Measurements from ENCODE around the gene IGSF21. TPM values are rescaled to one million over a fixed set of nuclear protein-coding genes. Genes with fewer than 3 reads are reported as not detected.

IGSF21 gene
- total RNA-seq, 1 donor from 2014 or later: not detected

DNA sequence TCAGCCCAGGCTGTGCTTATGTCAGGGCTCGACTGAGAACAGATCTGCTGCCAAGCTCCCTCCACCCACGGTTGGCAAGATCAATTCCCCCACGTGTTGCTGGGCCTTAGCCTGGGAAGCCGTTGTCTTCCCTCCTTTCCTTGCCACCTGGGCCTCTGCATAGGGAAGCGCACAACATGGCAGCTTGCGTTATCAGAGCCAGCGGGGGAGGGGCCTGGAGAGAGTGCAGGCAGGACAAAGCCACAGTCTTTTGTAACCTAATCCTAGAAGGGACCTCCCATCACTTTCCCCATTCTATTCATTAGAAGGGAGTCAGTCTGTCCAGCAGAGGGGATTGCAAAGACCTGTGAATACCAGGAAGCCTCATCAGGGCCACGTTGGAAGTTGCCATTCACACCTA is 17.0 kb upstream of the IGSF21 start:
- no peaks in the 10 kb centered on the region for H3K36me3 Mint-ChIP-seq (ENCODE audit: insufficient read depth)
- peaks cover 2% of the 10 kb centered on the region for H3K9me3 Mint-ChIP-seq (ENCODE audit: low read depth)
- no peak overlapping the region for H3K27ac Mint-ChIP-seq
- TF ChIP-seq, protein P1, sequence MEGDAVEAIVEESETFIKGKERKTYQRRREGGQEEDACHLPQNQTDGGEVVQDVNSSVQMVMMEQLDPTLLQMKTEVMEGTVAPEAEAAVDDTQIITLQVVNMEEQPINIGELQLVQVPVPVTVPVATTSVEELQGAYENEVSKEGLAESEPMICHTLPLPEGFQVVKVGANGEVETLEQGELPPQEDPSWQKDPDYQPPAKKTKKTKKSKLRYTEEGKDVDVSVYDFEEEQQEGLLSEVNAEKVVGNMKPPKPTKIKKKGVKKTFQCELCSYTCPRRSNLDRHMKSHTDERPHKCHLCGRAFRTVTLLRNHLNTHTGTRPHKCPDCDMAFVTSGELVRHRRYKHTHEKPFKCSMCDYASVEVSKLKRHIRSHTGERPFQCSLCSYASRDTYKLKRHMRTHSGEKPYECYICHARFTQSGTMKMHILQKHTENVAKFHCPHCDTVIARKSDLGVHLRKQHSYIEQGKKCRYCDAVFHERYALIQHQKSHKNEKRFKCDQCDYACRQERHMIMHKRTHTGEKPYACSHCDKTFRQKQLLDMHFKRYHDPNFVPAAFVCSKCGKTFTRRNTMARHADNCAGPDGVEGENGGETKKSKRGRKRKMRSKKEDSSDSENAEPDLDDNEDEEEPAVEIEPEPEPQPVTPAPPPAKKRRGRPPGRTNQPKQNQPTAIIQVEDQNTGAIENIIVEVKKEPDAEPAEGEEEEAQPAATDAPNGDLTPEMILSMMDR (IDR thresholded peaks at IDR 0.05; ENCODE audit: unreplicated experiment): no peak
- H3K4me3 Mint-ChIP-seq (ENCODE audit: low read depth): no peak overlapping the region
- peaks cover 54% of the 10 kb centered on the region for H3K27me3 Mint-ChIP-seq
- peaks cover 2% of the 10 kb centered on the region for H3K4me1 Mint-ChIP-seq (ENCODE audit: low read depth)
- no peak for DNase-seq (ENCODE audit: low spot score, unreplicated experiment)

DNA sequence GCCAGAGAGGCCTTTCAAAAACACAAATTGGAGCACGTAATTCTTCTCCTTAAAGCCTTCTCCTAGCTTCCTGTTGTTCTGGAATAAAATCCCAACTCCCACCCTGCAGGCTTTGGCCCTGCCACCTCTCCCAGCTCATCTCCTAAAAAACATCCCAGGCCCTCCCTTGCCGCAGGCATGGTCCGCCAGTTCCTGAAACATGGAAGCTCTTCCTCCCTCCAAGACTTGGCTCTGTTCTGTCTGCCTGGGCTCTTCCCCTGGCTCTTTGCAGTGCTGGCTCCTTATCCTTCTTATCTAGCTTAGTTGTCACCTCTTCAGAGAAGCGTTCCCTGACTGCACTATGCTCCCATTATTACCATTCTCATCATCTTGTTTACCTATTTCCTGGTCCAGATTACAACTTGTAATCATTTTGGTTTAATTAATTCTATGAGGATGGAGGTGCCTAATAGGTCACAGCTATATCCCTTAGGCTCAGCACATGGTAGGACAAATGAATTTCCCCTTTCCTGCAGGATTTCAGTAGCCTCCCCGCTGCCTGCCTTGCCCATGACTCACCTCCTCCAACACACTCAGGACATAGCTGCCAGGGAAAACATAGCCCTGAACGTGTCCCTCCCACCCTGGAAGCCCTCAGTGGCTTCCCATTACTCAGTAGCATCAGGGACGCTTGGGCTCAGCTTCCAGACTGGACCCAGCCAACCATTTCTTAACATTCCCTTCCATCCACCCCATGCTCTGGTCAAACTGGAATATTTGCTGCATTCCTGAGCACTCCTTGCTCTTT is 15.7 kb upstream of the IGSF21 start:
- no peak for DNase-seq (ENCODE audit: low spot score, unreplicated experiment)
- H3K9me3 Mint-ChIP-seq (ENCODE audit: low read depth): peaks cover 2% of the 10 kb centered on the region
- H3K4me3 Mint-ChIP-seq (ENCODE audit: low read depth): no peak overlapping the region
- no peaks in the 10 kb centered on the region for H3K36me3 Mint-ChIP-seq (ENCODE audit: insufficient read depth)
- H3K27me3 Mint-ChIP-seq: peaks cover 59% of the 10 kb centered on the region
- H3K27ac Mint-ChIP-seq: no peak overlapping the region
- peaks cover 2% of the 10 kb centered on the region for H3K4me1 Mint-ChIP-seq (ENCODE audit: low read depth)
- TF ChIP-seq, protein P1 (IDR thresholded peaks at IDR 0.05; ENCODE audit: unreplicated experiment): no peak

DNA sequence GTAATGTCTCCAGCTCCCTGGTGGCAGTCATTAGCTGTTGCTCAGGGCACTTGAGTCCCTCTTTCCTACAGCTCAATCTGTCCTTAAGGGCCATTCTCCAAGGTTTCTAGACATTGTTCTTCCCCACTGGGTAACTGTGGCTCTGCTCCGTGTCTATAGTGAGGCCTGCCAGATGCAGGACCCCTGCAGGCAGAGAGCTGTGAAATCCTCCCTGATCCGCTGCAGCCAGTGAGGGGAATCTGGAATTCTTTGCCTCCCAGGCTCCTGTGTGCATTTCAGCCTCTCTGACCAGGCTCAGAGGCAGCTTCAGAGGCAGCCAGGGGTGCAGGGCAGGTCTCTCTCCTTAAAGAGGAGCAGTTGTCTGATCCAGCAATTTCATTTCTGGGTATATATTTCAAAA is 14.4 kb upstream of the IGSF21 start:
- no peak overlapping the region for H3K27ac Mint-ChIP-seq
- H3K4me1 Mint-ChIP-seq (ENCODE audit: low read depth): peaks cover 2% of the 10 kb centered on the region
- TF ChIP-seq, protein P1 (IDR thresholded peaks at IDR 0.05; ENCODE audit: unreplicated experiment): no peak
- no peak for DNase-seq (ENCODE audit: low spot score, unreplicated experiment)
- H3K4me3 Mint-ChIP-seq (ENCODE audit: low read depth): no peak overlapping the region
- peaks cover 55% of the 10 kb centered on the region for H3K27me3 Mint-ChIP-seq
- H3K9me3 Mint-ChIP-seq (ENCODE audit: low read depth): peaks cover 2% of the 10 kb centered on the region
- no peaks in the 10 kb centered on the region for H3K36me3 Mint-ChIP-seq (ENCODE audit: insufficient read depth)

DNA sequence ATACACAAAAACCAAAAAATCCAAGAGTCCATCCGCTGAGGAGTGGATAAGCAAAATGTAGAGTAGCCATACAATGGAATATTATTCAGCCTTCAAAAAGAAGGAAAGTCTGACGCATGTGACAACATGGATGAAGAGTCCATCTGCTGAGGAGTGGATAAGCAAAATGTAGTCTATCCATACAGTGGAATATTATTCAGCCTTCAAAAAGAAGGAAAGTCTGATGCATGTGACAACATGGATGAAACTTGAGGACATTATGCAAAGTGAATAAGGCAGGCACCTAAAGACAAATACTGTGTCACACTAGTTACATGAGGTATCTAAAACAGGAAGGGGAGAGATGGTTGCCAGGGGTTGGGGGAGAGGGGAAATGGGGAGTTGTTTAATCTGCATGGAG is 14.0 kb upstream of the IGSF21 start:
- DNase-seq (ENCODE audit: low spot score, unreplicated experiment): no peak
- Mint-ChIP-seq H3K9me3 (ENCODE audit: low read depth) (peaks cover 2% of the 10 kb centered on the region), H3K4me3 (ENCODE audit: low read depth) (no peak overlapping the region), H3K36me3 (ENCODE audit: insufficient read depth) (no peaks in the 10 kb centered on the region), H3K4me1 (ENCODE audit: low read depth) (peaks cover 2% of the 10 kb centered on the region), H3K27ac (no peak overlapping the region), H3K27me3 (peaks cover 57% of the 10 kb centered on the region)
- TF ChIP-seq, protein P1 (IDR thresholded peaks at IDR 0.05; ENCODE audit: unreplicated experiment): no peak

DNA sequence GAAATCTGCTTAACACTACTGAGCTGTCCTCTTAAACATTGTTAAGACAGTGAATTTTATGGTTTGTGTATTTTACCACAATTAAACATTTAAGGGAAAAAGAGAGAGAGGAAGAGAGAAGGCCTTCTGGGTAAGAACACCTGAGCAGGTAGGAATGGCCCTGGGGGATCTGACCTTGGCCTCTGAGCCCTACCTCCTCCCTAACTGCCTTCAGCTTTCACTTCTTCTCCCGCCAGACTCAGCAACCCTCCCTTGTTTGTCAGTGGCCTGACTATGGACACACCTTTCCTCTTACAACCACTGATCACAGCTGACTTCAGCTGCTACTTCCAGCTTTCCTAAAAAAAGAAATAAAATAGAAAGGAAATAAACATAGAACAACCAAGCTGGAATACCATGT is 13.5 kb upstream of the IGSF21 start:
- DNase-seq (ENCODE audit: low spot score, unreplicated experiment): no peak
- peaks cover 2% of the 10 kb centered on the region for H3K9me3 Mint-ChIP-seq (ENCODE audit: low read depth)
- peaks cover 2% of the 10 kb centered on the region for H3K4me1 Mint-ChIP-seq (ENCODE audit: low read depth)
- H3K27me3 Mint-ChIP-seq: peaks cover 56% of the 10 kb centered on the region
- no peak overlapping the region for H3K4me3 Mint-ChIP-seq (ENCODE audit: low read depth)
- no peaks in the 10 kb centered on the region for H3K36me3 Mint-ChIP-seq (ENCODE audit: insufficient read depth)
- TF ChIP-seq, protein P1 (IDR thresholded peaks at IDR 0.05; ENCODE audit: unreplicated experiment): no peak
- H3K27ac Mint-ChIP-seq: no peak overlapping the region
